Peyer's patch (tissue), 4 donors: ENCODE measurements around the gene SLX9.

Experiments
- CTCF ChIP-seq, 6 experiments: fragments of 450-650 bp in 4 of 6; fragments of 200-600 bp in 2 of 6; sonication (generic) in 1 of 6; IDR thresholded peaks; one replicate each; pipeline ENCODE4 v1.5.1; 2017 to 2019; ENCODE audit warnings: antibody characterized with exemption in 6 of 6, mild to moderate bottlenecking in 3 of 6, moderate library complexity in 1 of 6
- POLR2A ChIP-seq, 2 donors: fragments of 450-650 bp; IDR thresholded peaks; one replicate each; pipeline ENCODE4 v1.5.1; 2017; ENCODE audit warnings: antibody characterized with exemption in 2 of 2, mild to moderate bottlenecking in 2 of 2, moderate library complexity in 2 of 2

DNA sequence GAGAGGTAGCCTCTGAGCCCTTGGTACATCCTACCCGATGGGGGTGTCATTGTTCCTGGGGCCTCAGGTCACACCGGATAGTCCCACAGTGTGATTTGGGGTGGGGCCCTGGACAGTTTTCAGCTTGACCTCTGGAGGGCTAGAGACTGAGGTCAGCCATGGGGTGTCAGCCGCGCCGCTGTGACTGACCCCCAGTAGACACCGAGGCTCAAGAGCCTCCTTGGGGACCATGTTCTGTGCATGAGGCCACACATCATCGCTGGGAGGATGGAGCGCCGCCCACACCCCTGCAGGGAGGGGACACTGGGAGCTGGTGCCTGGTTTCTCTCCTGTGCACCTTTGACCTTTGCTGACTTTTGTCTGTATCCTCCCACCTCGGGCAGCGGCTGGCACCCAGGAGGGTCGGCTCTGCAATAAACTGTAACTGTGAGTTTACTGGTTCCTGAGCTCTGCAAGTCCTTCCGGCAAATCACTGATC is 41.8 kb upstream of the SLX9 start:
- TF ChIP-seq CTCF (IDR thresholded peaks at IDR 0.05) (no peak), POLR2A (IDR thresholded peaks at IDR 0.05) (no peak)
